GM18502 (cell line): ENCODE measurements around the gene SSB.
A peak's percentile ranks its signal among the peaks of the same experiment; 100 is the strongest.
"Not testable (repeated sequence)": the region's sequence is repeated elsewhere in the genome, so short reads cannot be mapped to it uniquely, and the experiment has no call there.

Experiments
- ATAC-seq: cut with Tn5 transposase; IDR thresholded peaks from one replicate; pipeline ENCODE4 v1.9.1; 2021; ENCODE audit warnings: mild to moderate bottlenecking; ENCODE audit not compliant: unreplicated experiment, poor library complexity

Gene SSB

GRCh38 chr2:169798718-169799592 is at the start of gene SSB:
Gene SSB, plus strand, starts transcription at chr2:169798871. Its CDS starts 2,090 bp downstream, at chr2:169800961.
- ATAC-seq = peak; percentile 95

GRCh38 chr2:169752752-169753151 is 45.9 kb upstream of the SSB start:
- ATAC-seq = no peak

DNA sequence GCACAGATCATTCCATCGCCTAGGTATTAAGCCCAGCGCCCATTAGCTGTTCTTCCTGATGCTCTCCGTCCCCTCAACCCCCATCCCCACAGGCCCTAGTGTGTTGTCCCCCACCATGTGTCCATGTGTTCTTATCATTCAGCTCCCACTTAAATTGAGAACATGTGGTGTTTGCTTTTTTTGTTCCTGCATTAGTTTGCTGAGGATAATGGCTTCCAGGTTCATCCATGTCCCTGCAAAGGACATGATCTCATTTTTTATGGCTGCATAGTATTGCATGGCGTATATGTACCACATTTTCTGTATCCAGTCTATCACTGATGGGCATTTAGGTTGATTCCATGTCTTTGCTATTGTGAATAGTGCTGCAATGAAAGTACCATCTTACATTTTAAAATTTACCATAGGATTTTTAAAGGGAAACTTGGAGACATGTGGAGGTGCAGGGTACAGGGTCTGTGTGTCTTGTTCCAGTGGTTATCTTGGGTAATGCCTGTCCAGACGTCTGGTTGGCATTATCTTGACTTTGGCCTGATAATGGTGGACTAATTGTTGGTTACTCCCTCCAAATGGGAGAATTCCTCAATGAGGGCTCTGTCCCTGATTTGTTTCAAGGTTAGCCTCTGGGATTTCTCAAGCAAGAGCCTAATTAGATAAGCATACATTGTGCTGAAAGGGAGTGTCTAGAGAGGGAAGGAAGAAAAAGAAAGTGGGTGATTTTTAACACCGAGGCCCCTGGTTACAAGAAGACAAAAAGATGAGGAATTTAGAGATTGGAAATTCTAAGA is 43.4 kb upstream of the SSB start:
- no peak for ATAC-seq

GRCh38 chr2:169756342-169756741 is 42.3 kb upstream of the SSB start:
- ATAC-seq = no peak

DNA sequence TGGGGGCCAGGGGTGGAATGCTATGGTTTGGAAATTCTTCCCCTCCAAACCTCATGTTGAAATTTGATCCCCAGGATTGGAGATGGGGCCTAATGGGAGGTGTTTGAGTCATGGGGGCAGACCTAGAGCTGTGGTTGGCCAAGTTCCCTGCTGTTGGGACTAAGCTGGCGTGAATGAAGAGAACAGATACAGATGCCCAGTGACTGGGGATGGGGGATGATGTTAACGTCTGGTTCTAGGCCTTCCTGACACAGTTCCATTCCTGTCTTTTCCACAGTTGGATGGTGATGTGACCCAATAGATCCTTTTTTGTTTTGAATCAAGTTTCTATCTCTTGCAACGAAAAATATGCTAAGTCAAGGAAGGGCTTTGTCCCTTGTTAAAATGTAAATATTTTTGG is 41.3 kb upstream of the SSB start:
- no peak for ATAC-seq

- no peak for ATAC-seq
Measured at GRCh38 chr2:169757778-169758177, 40.9 kb upstream of the SSB start.

DNA sequence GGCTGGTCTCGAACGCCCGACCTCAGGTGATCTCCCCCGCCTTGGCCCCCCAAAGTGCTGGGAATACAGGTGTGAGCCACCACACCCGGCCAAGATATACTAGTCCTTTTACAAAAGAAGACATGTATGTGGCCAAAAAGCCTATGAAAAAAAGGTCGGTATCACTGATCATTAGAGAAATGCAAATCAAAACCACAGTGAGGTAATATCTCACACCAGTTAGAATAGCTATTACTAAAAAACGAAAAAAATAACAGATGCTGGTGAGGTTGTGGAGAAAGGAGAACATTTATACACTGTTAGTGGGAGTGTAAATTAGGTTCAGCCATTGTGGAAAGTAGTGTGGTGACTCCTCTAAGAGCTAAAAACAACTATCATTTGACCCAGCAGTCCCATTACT is 38.7 kb upstream of the SSB start:
- ATAC-seq = no peak

DNA sequence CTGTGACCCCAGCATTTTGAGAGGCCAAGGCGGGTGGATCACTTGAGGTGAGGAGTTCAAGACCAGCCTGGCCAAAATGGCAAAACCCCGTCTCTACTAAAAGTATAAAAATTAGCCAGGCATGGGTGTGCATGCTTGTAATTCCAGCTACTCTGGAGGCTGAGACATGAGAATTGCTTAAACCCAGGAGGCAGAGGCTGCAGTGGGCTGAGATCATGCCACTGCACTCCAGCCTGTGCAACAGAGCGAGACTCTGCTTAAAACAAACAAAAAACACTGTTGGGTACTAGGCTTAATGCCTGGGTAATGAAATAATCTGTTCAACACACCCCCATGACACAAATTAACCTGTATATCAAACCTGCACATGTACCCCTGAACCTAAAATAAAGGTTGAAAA is 37.9 kb upstream of the SSB start:
- not testable (repeated sequence) for ATAC-seq

DNA sequence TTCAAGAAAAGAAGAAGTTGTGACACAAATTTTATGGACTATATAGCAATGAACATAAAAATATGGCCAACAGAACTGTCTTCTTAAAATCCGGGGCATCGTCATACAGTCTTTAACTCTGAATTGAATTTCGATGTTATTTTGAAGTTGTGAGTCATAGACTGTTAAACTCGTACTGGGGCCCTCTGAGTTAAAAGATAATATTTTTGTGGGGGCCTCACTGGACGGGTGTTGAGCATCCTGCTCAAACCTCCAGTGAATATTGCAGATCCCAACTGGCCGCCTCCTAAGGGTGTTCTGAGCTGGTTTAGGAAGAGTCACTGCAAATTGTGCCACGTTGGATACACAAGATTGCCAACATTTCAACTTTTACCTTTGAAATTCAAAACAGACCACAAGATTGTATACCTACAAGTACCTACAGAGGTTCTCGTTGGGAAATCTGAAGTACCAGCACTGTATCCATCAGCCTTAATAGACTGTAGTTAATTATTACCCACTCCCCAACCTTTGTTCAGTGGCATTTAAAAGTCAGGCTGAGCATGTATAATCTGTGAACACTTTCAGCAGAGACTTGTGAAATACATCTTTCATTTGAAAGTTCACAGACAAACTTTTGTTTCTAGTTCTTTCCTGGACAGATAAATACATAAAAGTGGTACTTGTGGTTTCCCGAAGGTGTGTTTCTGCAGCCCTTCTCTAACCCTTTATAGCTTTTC is 37.3 kb upstream of the SSB start:
- ATAC-seq = no peak

GRCh38 chr2:169761970-169762292 is 36.7 kb upstream of the SSB start:
- no peak for ATAC-seq

- no peak for ATAC-seq
Measured at GRCh38 chr2:169765523-169765922, 33.1 kb upstream of the SSB start.

DNA sequence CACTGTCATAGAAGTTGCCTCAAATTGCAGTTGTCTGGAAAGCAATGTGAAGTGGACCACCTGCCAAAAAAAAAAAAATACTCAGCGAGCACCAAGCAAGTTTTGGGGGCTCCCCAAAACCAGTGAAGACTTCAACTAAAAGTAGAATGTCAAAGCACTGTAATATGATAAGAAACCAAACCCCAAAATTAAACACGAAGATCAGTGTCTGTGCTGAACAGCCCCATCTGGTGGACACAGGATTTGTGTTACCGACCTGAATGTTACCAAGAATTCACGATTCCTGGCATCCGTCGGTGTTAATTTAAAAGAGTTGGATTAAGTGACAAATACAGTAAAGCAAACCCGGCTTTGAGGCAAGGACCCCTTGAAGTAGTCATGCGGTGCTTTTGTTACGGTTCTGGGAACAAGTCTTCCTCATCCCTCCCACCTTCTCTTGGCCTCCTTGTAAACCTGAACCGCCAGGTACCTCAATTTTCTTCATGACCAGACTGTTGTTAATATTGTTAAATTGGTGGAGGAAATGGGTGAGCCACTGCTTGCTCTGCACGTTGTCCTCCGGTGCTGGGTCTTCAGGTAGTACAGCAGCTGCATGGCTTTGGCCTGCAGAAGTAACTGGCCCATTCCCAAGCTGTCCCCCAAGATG is 31.3 kb upstream of the SSB start:
- ATAC-seq = no peak

- peak; percentile 59 for ATAC-seq
Measured at GRCh38 chr2:169768262-169768995, 30.2 kb upstream of the SSB start.

- ATAC-seq = no peak
Measured at GRCh38 chr2:169771021-169771420, 27.6 kb upstream of the SSB start.

GRCh38 chr2:169771612-169772011 is 27.1 kb upstream of the SSB start:
- ATAC-seq = no peak

DNA sequence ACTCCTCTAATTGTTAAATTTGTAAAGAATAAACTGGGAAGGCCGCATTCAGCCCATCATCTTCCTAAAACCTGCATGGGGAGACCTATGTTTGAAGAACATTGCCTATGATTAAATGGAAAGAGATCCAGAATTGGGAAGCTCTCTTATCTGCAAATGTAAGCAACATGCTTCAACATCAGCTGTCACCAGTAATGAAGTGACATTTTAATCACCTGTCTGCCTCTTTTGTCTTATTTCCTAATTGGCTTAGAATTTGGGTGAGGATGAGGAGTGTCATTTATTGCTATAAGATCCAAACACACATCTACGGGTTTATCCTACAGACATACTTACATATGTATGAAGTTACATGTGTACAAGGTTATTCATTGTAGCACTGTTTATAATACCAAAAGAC is 26.0 kb upstream of the SSB start:
- no peak for ATAC-seq

- no peak for ATAC-seq
Measured at GRCh38 chr2:169775354-169775753, 23.3 kb upstream of the SSB start.

DNA sequence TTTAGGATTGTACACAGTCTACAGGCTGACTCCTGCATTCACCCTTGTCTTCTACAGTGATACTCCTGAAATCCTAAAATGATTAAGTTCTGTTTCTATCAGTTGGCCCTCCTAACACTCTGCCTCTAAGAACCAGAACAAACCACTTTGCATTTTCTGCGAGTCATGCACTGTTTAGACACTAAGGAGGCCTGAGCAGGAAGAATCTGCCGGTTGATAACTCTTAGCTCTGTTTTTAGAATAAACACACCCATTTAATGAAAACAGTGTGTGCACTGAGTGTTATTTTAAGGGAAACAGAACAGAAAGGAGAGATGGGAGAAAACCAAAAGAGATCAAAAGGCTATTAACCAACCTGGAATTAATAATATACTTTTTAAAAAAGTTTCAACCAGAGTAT is 22.9 kb upstream of the SSB start:
- ATAC-seq = no peak

DNA sequence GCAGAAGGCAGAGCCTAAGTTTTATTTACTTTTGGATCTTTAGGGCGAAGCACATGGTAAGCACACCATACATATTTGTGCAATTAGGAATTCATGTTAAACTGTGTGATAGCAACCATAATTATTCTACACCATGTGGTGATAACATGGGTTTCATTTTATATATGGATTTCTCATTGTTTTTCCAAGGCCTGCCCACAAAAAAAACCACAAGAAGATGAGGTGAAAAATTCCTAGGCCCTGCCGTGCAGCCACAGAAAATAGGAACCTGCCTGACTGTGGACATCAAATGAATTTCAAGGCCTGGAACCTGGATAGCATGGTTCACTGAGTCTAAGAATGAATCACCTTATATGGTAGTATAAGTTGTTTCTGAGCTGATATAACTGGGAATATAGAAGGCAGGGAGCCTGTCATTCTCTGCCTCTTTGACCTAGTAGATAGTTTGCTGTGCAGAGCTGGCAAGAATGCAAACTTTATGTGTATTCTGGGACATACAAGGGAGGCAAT is 22.4 kb upstream of the SSB start:
- ATAC-seq = no peak

DNA sequence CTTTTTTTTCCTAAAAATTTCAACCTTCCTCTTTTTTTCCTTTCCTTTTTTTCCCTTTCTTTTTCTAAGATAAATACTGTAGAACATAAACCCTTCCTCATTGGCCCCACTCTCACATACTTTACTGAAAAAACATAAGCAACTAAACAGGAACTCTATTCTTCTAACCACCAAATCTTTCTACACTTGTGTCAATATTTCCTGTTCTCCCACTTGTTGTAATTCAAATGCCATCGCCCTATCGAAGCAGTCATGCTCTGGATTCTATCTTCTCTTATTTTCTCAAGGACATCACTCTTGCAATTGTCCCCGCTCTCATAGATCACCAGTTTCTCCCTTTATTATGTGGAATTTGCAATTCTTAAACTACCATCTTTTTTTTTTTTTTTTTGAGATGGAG is 20.2 kb upstream of the SSB start:
- no peak for ATAC-seq
